KBM-7 (cell line): ENCODE measurements around the gene IBTK.
"Not testable (repeated sequence)": the region's sequence is repeated elsewhere in the genome, so short reads cannot be mapped to it uniquely, and the experiment has no call there.

ENCODE experiments used
- DNase-seq: peaks from one replicate; pipeline ENCODE4 v3.0.0-alpha.2; 2015
- in situ Hi-C: fragments of 300-500 bp; cut with MboI; formaldehyde crosslinking; loops from 2 replicates; pipeline ENCODE4 v1.14.3; 2020; ENCODE audit warnings: low sequenced_read_pairs, low pct_unique_long_range_greater_than_20kb, mixed read lengths

IBTK gene

DNA sequence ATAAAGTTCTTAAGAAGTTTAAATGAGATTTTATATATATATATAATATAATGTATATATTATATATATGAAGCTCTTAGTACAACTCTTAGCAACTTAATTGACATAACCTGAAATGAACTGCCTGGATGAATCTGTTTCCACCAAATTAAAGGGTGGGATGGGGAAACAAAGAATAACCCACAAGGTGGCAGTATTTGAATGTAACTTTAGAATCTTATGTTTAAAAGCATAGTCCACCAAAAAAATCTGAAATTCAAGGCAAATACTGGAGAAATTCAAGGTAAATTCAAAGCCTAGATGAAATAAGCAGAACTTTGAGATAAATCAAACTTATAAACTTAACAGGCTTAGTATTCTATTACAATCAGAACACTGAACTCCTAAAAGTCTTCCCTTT, 4.4 kb upstream of the IBTK start:
- DNase-seq = peak; percentile 67
- in situ Hi-C loops = loop anchor here (25.0 kb wide), 1 partner anchor 810 kb away; the partner anchor contains the start of genes DOP1A and UBE3D

DNA sequence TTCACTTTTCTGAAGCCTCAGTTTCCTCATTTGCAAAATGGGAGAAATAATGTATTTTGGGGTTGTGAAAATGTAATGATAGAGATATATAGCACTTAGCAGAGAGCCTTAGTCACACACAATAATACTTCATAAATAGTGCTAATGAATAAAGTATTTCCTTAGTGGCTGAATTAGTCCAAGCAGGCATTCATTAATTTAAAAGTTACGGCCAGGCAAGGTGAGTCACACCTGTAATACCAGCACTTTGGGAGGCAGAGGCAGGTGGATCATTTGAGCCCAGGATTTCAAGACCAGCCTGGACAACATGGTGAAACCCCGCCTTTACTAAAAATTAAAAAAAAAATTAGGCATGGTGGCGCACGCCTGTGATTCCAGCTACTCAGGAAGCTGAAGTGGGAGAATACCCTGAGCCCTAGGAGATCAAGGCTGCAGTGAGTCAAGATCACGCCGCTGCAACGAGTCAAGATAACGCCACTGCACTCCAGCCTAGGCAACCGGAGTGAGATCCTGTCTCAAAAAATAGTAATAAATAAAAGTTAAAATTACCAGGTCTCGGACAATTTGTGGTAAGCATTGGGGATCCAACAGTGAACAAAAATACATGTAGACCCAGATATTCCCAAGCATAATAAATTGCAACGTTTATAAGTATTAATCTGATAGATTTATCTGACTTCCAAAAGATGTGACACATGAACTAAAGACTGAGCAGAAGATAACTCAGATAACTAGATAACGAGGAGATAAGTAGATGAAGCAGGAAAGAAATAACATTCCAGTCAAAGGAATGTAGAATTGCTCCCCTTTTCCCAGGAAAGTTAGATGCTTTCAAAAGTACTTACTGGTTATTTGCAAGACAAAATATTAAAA, 2.1 kb upstream of the IBTK start:
- in situ Hi-C loops = loop anchor here (25.0 kb wide), 1 partner anchor 813 kb away; the partner anchor contains the start of genes DOP1A and UBE3D
- no peak for DNase-seq

GRCh38 chr6:82248273-82248735, 760 bp upstream of the IBTK start:
- in situ Hi-C loops = no loop called here
- no peak for DNase-seq

DNA sequence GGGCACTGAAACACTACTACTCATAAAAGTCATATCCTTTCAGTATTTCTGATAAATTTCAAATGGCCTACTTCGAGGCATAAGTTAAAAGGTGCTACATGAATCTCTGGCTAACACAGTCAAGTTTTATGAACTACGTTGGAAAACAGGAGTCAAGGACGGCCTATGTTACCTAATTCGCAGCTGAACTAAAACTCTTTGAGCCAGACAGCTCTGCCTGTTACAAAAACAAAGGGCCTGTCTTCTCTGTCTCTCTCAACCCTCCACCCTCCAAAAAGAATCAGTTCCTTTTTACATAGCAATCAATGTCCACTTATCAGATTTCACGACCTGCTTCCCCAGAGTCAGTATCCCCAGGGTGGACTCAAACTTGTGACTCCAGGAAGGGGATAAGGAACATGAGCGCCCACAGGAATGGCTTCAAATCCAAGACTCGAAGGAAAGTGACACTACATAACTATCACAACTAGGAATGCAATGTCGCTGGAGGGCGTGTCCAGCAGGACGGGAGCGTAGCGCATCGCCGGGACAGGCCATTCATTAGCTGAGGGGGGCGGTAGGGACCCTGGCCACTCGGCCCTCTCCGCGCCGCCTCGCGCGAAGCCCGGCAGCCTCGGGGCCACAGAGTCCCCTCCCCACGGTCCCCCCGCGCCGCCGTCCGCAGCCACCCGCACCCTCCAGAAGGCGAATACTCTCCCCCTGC, 591 bp downstream of the IBTK start:
- in situ Hi-C loops = no loop called here
- DNase-seq = peak; percentile 70

GRCh38 chr6:82246370-82246769, 1.2 kb downstream of the IBTK start:
- DNase-seq = peak; percentile 10
- in situ Hi-C loops = no loop called here

DNA sequence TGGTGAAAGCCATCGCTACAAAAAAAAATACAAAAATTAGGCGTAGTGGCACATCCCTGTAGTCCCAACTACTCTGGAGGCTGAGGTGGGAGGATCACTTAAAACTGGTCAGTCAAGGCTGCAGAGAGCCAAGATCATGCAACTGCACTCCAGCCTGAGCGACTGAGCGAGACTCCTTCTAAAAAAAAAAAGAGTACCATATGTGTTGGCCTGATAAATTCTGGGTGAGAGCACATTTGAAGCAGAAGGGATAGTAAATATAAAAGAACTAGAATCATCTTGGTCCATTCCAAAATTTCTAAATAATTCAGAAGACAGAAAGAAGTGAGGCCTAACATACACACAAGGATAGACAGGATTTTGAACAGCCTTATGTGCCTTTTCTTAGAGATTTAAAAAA, 2.2 kb downstream of the IBTK start:
- no peak for DNase-seq
- in situ Hi-C loops = no loop called here

- DNase-seq = no peak
- in situ Hi-C loops = no loop called here
Observed at GRCh38 chr6:82243884-82244283, 3.7 kb downstream of the IBTK start.

GRCh38 chr6:82240186-82240585, 7.4 kb downstream of the IBTK start:
- in situ Hi-C loops = no loop called here
- no peak for DNase-seq

GRCh38 chr6:82239597-82239996, 7.9 kb downstream of the IBTK start:
- in situ Hi-C loops = no loop called here
- no peak for DNase-seq

DNA sequence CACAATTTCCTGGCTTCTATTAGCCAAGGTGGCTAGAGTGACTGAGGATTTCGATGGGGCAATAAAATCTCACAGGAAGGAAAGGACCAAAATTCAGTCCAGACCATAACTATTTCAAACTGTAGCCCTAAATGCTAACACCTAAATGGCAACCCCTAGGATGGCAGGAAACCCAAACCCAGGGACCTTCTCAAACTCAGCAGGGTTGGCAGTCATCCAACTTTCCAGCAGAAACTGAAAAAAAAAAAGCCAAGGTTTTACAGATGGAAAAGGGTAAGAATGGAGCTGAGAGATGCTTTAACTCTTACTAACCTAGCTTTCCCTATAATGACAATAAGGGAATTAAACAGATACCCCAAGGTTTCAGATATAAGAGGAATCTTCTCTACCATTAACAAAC, 10.5 kb downstream of the IBTK start:
- peak; percentile 20 for DNase-seq
- in situ Hi-C loops = no loop called here

- in situ Hi-C loops = no loop called here
- no peak for DNase-seq
Observed at GRCh38 chr6:82227770-82228169, 19.8 kb downstream of the IBTK start.

DNA sequence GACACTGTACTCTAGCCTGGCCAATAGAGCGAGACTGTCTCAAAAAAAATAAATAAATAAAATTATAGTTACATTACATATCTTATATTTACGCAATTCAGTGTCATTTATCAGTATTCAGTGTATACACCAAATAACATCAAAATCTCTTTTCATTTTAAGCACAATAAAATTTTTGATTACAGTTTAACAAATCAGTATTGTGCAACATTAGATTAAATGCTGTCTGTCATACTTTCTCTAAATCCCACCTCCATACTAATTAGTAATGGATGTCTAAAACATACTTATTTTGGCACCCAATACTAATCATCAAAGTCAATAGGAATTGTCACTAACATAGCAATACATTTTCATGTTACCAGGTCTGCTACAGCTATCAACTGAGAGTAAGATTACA, 27.4 kb downstream of the IBTK start:
- in situ Hi-C loops = no loop called here
- no peak for DNase-seq

DNA sequence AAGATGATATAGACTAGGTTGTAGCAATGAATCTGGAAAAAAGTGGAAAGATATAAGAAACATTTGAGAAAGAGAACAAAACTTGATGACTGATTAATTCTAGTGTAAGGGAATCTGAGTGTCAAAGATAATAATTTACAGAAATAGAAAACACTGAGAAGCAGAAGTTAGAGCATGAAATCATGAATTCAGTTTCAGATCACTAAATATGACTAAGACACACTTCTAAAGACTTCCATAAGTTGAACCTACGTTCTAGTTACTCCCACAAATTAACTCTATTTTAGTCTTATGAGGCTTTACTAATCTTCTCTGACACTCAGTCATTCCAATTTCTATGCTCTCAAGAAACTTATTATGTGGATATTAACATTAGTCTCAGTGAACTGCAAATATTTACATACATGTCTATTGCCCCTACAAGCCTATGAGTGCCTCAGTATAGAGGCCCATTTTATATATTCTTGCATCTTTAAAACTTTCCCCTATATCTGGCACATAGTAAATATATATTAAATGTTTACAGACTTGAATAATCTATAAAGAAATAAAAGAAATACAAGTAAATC, 30.4 kb downstream of the IBTK start:
- in situ Hi-C loops = no loop called here
- no peak for DNase-seq

DNA sequence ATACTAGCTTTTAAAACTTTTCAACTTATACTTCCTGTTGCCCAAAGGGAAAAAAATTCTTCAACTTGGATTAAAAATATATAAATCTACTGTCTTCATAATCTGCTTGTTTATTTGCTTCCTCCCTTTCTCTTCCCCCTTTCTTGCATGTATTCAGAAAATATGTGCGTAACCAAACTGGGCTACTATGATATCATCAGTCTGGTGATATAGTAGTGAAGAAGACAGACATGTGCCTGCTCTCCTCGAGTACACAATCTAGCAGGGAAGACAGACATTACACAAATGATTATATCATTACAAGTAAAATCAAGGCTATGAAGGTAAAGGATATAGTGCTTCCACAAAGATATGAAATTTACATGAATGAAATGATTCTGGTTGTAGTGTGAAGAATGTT, 31.0 kb downstream of the IBTK start:
- in situ Hi-C loops = no loop called here
- no peak for DNase-seq

DNA sequence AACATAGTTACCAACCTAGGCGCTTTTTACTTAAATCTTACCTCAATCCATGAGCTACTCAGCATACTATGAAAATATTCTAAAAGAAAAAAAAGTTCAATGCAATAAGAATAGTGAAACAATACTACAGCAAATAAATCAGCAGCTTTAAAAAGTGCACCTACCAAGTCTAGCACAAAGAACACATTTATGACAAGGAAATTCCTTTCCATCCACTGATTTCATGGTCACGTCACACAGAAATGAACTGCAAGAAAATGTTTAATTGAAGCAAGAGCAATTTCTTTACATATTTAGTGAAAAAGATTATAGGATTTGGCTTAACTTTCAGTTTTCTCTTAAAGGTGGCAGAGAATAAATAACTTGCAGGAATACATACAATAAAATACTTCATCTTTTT, 36.2 kb downstream of the IBTK start:
- no peak for DNase-seq
- in situ Hi-C loops = no loop called here

- DNase-seq = no peak
- in situ Hi-C loops = no loop called here
Observed at GRCh38 chr6:82208913-82209312, 38.6 kb downstream of the IBTK start.

GRCh38 chr6:82205930-82206392, 41.6 kb downstream of the IBTK start:
- in situ Hi-C loops = no loop called here
- DNase-seq = peak; percentile 72

- in situ Hi-C loops = no loop called here
- DNase-seq = no peak
Observed at GRCh38 chr6:82204020-82204419, 43.5 kb downstream of the IBTK start.

DNA sequence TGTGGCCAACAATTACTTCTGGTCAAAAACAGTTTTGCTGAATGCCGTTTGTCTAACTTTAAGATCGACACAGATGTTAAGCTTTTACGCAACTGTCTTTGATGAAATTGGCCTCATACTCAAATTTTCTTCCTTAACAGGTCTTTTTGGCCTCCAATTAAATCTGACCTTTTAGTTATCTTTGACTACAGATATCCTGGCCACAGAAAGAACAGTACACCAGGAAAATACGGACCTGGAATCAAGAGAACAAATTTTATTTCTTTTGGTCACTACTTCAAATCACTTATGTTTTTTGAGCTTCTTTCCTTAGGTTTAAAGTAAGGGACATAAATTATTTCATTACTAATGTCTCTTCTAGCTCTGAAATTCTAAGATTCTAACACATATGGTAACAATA, 49.8 kb downstream of the IBTK start:
- no peak for DNase-seq
- in situ Hi-C loops = no loop called here

DNA sequence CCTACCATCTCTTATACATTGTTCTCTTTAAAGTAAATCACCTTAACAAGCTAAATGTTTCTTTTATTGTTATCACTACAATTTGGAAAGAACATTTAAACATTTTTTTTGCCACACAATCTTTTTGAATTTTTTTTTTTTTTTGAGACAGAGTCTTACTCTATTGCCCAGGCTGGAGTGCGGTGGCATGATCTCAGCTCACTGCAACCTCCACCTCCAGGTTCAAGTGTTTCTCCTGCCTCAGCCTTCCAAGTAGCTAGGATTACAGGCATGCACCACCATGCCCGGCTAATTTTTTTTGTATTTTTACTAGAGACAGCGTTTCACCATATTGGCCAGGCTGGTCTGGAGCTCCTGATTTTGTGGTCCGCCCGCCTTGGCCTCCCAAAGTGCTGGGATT, 50.3 kb downstream of the IBTK start:
- DNase-seq, in situ Hi-C loops: not testable (repeated sequence)
